Urinary bladder (tissue), 4 donors: Measurements from ENCODE around the gene JDP2. TPM values are rescaled to one million over a fixed set of nuclear protein-coding genes. Genes with fewer than 3 reads are reported as not detected.

ENCODE experiments used
- DNase-seq: peaks from one replicate; pipeline ENCODE4 v3.0.0-alpha.2; 2015; ENCODE audit errors: extremely low spot score
- H3K27ac ChIP-seq: one replicate; pipeline ENCODE4 v1.5.1; 2013; ENCODE audit warnings: low read depth, mild to moderate bottlenecking, moderate library complexity
- H3K36me3 ChIP-seq: one replicate; pipeline ENCODE4 v1.6.1; 2013; ENCODE audit warnings: mild to moderate bottlenecking, moderate library complexity; ENCODE audit not compliant: insufficient read depth
- H3K4me1 ChIP-seq: one replicate; pipeline ENCODE4 v1.6.1; 2013; ENCODE audit warnings: mild to moderate bottlenecking, moderate library complexity; ENCODE audit not compliant: insufficient read depth
- H3K4me3 ChIP-seq: one replicate; pipeline ENCODE4 v1.5.1; 2013; ENCODE audit warnings: low read depth, low read length
- WGBS: extraction: QIAGEN DNeasy Blood & Tissue Kit; methylation state at CpG from one replicate; pipeline ENCODE4 v1.1.7; 2013; 5-methylcytosine and 5-hydroxymethylcytosine counted together
- polyA plus RNA-seq: library from polyadenylated mRNA; stranded (reverse); fragments of 200-250 nt; gene quantifications from one replicate; pipeline ENCODE4 v1.2.3, GENCODE V29; 2013
- total RNA-seq: library from RNA; depleted of rRNA; stranded (reverse); fragments of >200 nt; gene quantifications from one replicate; pipeline ENCODE4 v1.2.3, GENCODE V29; 2014
- donor health status: healthy with polysubstance abuse.
- donor health status: healthy.

Gene JDP2
- total and polyA plus RNA-seq, 2 donors = 24.6 to 39.3 TPM

DNA sequence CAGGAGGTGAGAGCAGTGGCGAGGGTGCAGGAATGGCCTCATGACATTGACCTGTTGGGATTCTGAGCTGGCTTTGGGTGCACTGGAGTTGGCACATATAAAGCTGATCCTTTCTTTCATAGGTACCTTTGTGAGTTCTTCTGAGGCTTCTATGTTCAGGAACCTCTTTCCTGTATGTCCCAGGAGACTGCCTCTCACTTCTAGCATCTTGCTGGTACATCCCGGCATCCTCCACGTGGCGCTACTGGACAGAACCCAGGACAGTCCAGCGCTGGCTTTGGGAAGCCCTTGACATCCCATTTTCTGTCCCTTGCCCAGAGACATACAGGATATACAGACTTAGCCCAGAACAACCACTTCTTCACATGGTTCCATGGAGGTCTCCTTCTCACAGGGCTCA lies 50.1 kb downstream of the JDP2 start:
- no peaks in the 10 kb centered on the region for H3K4me1 ChIP-seq
- no peak for DNase-seq
- H3K27ac ChIP-seq = no peak overlapping the region
- 94% methylated on average over 5 of the region's 5 CpGs for WGBS
- no peak overlapping the region for H3K4me3 ChIP-seq
- no peaks in the 10 kb centered on the region for H3K36me3 ChIP-seq

DNA sequence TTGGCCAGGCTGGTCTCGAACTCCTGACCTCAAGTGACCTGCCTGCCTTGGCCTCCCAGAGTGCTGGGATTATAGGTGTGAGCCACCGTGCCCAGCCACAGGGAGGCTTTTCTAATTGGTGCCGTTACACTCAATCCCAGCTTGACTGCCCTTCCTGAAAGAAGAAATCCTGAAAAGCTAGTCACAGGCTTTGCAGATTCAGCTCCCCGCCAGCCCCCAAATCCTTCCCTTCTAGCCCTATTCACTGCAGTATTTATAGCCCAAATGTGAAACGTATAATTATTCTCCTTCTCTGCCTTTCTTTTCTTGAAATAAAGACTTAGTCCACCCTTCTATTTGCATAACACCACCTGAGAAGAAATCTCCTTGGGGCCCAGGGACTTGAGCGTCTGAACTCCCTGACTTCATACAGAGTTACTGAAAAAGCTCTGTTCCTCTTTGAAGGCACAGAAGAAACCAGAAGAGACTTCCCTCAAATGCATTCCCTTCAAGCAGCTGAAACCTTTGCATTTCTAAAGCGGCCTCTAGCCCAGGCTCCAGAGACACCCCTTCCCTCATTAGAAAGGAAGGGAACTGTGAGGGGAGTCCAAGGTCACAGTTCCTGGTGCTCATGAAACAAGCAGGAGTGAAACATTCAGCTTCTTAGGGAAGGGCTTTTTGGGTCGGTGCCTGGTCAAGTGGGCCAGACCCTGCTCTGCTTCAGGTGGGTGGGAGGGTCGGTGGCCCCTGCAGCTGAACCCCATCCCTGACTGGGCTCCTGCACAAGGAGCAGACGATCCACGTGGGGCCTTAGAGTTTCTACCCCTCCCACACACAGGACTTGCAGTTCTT lies 52.2 kb downstream of the JDP2 start:
- WGBS = 46% methylated on average over 11 of the region's 11 CpGs
- no peaks in the 10 kb centered on the region for H3K4me1 ChIP-seq
- no peak overlapping the region for H3K27ac ChIP-seq
- H3K36me3 ChIP-seq = no peaks in the 10 kb centered on the region
- H3K4me3 ChIP-seq = no peak overlapping the region
- no peak for DNase-seq

DNA sequence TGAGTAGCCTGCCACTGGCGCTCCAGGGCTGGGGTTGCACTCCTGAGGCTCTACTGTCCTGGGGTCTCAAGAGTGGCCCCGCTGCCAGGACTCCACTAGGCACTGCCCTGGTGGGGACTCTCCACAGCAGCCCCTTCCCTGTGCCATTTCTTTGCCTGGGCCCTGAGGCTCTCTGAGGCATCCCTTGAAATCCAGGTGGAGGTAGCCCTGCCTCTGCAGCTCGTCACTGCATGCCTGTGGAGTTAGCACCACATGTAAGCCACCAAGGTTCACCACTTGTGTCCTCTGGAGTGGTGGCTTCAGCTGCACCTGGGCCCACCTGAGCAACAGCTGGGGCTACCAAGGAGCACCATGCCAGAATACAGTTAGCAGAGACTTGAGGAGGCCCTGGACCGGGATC lies 54.5 kb downstream of the JDP2 start:
- WGBS = 100% methylated on average over 4 of the region's 4 CpGs
- H3K36me3 ChIP-seq = no peaks in the 10 kb centered on the region
- H3K4me3 ChIP-seq = no peak overlapping the region
- no peak overlapping the region for H3K27ac ChIP-seq
- DNase-seq = no peak
- H3K4me1 ChIP-seq = no peaks in the 10 kb centered on the region

GRCh38 chr14:75484711-75485429 lies 57.0 kb downstream of the JDP2 start:
- Histone ChIP-seq H3K4me3 (no peak overlapping the region), H3K27ac (no peak overlapping the region), H3K36me3 (no peaks in the 10 kb centered on the region), H3K4me1 (no peaks in the 10 kb centered on the region)
- DNase-seq = no peak
- 66% methylated on average over 4 of the region's 4 CpGs for WGBS

- H3K36me3 ChIP-seq = no peaks in the 10 kb centered on the region
- H3K27ac ChIP-seq = no peak overlapping the region
- no peak overlapping the region for H3K4me3 ChIP-seq
- whole genome bisulfite sequencing = 65% methylated on average over 1 of the region's 1 CpG
- H3K4me1 ChIP-seq = no peaks in the 10 kb centered on the region
- no peak for DNase-seq
These were observed 58.5 kb downstream of the JDP2 start for GRCh38 chr14:75486318-75486717.

DNA sequence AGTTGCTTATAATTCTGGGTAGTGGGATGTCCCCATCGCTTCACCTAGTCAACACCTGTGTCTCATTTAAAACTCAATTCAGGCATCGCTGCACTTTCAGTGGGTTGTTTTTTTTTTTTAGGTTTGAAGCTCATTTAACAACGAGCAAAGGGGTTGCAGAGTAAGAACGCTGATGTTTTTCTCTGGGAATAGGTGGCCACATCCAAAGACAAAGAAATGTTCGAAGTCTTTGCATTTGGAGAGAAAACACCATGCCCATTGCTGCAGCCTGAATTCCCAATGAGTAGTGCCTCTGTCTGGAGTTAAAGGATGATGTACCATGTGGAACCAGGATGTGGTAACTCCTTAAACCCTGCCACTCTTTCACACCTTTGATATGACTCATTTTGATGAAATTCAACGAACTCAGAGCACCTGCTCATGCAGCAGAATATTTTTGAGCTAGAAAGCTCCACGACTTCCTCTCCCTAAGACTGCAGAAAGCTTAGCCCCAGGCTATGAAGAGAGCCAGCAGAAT lies 59.4 kb downstream of the JDP2 start:
- H3K4me3 ChIP-seq = no peak overlapping the region
- WGBS = 79% methylated on average over 7 of the region's 7 CpGs
- H3K4me1 ChIP-seq = no peaks in the 10 kb centered on the region
- H3K36me3 ChIP-seq = no peaks in the 10 kb centered on the region
- DNase-seq = no peak
- no peak overlapping the region for H3K27ac ChIP-seq

- Histone ChIP-seq H3K27ac (no peak overlapping the region), H3K4me1 (no peaks in the 10 kb centered on the region), H3K36me3 (no peaks in the 10 kb centered on the region), H3K4me3 (no peak overlapping the region)
- WGBS = 87% methylated on average over 6 of the region's 6 CpGs
- no peak for DNase-seq
These were observed 61.6 kb downstream of the JDP2 start for GRCh38 chr14:75489480-75489837.

DNA sequence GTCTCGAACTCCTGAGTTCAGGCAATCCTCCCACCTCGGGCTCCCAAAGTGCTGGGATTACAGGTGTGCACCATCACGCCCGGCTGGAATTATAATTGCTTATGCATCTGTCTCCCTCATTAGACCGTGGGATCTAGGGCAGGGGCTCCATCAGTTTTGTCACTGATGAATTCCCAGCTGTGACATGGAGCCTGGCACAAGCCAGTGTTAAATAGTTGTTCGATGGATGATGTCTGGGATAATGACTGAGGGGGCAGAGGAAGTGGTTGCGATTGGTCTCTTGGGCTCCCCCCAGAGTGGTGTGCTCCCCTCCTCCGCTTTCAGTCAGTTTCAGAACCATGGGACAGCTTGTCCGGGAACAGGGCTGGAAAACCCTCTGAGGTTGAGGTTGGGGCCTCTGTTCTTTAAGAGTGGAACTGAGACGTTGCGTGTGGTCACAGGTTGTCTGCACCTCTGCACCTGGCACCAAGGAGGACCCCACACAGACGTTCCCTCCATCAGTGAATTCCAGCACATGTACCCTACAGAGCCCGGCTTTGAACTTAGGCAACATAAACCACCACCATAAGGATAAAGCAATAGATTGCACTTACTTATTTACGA lies 63.7 kb downstream of the JDP2 start:
- H3K4me1 ChIP-seq = no peaks in the 10 kb centered on the region
- 83% methylated on average over 14 of the region's 14 CpGs for WGBS
- no peaks in the 10 kb centered on the region for H3K36me3 ChIP-seq
- H3K4me3 ChIP-seq = no peak overlapping the region
- DNase-seq = no peak
- H3K27ac ChIP-seq = no peak overlapping the region

DNA sequence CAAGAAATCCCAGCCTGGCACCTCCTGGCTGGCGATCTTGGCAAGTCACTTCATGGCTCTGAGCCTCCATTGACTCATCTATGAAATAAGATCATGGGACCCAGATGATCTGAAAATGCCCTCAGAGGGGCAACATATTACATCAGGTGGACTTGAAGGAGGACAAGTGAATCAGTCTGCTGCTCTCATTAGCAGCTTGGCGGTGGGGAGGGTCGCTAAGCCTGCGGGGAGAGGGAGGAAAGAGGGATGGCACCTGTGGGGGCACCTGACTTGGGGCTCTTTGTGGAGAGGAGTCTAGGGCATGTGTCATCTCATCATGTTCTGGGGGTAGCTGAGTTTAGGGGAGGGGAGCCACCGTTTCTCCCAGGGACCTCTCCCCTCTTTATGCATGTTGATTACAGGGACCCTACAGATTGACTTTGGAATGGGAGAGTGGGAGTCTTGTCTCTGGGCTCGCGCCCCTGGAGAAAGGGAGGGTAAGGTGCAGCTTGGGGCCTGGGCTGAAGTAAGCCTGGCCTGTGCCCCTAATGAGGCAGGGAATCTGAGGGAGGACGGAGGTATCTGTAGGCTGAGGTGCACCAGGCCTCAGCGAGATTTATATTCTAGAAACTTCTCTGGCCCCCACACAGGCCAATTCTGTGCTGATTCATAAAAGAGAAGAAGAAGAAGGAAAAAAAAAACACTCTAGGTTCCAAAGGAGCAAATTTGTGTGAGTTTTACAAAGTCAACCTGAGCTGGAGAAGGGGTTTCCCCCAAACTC lies 65.2 kb downstream of the JDP2 start:
- DNase-seq = no peak
- H3K4me1 ChIP-seq = no peaks in the 10 kb centered on the region
- WGBS = 91% methylated on average over 9 of the region's 9 CpGs
- H3K4me3 ChIP-seq = no peak overlapping the region
- no peak overlapping the region for H3K27ac ChIP-seq
- no peaks in the 10 kb centered on the region for H3K36me3 ChIP-seq

GRCh38 chr14:75493592-75494087 lies 65.8 kb downstream of the JDP2 start:
- 58% methylated on average over 8 of the region's 8 CpGs for WGBS
- DNase-seq = no peak
- no peak overlapping the region for H3K4me3 ChIP-seq

DNA sequence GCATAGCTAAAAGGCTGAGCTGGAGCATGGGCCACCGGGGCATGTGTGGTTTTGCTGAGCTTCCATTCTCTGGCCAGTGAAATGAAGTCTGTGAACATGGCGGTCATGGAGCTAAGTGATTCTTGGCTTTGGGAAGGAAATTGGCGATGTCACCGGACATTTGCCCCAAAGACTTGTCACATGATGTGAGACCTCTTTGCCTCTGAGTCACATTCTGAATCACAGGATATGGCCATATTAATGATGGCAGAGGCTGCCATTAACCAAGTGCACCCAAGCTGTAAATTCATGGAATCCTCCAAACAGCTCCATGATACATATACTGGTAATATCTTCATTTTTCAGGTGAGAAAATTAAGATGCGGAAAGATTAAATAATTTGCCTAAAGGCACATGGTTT lies 67.1 kb downstream of the JDP2 start:
- WGBS = 97% methylated on average over 5 of the region's 5 CpGs
- H3K4me3 ChIP-seq = no peak overlapping the region
- no peaks in the 10 kb centered on the region for H3K4me1 ChIP-seq
- DNase-seq = no peak
- no peaks in the 10 kb centered on the region for H3K36me3 ChIP-seq
- H3K27ac ChIP-seq = no peak overlapping the region

More at GRCh38 chr14:75493592-75494087, 65.8 kb downstream of the JDP2 start:
- Histone ChIP-seq H3K27ac (no peak overlapping the region), H3K36me3 (no peaks in the 10 kb centered on the region), H3K4me1 (no peaks in the 10 kb centered on the region)

- WGBS = 88% methylated on average over 3 of the region's 3 CpGs
- DNase-seq = no peak
- no peaks in the 10 kb centered on the region for H3K4me1 ChIP-seq
- no peaks in the 10 kb centered on the region for H3K36me3 ChIP-seq
- no peak overlapping the region for H3K4me3 ChIP-seq
- no peak overlapping the region for H3K27ac ChIP-seq
These were observed 67.6 kb downstream of the JDP2 start for GRCh38 chr14:75495399-75495798.

- no peak overlapping the region for H3K4me3 ChIP-seq
- 73% methylated on average over 5 of the region's 5 CpGs for WGBS
- H3K36me3 ChIP-seq = no peaks in the 10 kb centered on the region
- no peak overlapping the region for H3K27ac ChIP-seq
- no peaks in the 10 kb centered on the region for H3K4me1 ChIP-seq
- no peak for DNase-seq
These were observed 68.1 kb downstream of the JDP2 start for GRCh38 chr14:75495882-75496281.
